T-cell (primary cell): ENCODE data around the gene CCDC27. TPM values are rescaled to one million over a fixed set of nuclear protein-coding genes. Genes with fewer than 3 reads are reported as not detected.

Experiments used
- ATAC-seq, 4 experiments: fragments of 200-7000 bp in 3 of 4; fragments of 150-1000 bp in 1 of 4; cut with Tn5 transposase; replicated peaks in 1 of 4; 1 replicate in 3 of 4; 2 replicates in 1 of 4; pipeline ENCODE4 v1.10.0; 2021; ENCODE audit warnings: moderate library complexity in 3 of 4, mild to moderate bottlenecking in 2 of 4, moderate number of reproducible peaks in 1 of 4
- CTCF ChIA-PET, 2 donors: fragments of 300-600 bp; sonication (Branson Sonifier 250); formaldehyde crosslinking; loops; one replicate each; lab custom pipeline; 2022; ENCODE audit warnings: antibody characterized with exemption in 2 of 2; lab: Charles Lee
- POLR2A ChIA-PET, 2 donors: fragments of 300-600 bp; sonication (Branson Sonifier 250); formaldehyde crosslinking; loops; one replicate each; lab custom pipeline; 2022; ENCODE audit warnings: antibody characterized with exemption in 2 of 2; lab: Charles Lee
- DNase-seq, 35 experiments: peaks; one replicate each; pipeline versions ENCODE4 v3.0.0 to v3.0.0-alpha.2; 2013 to 2023
- H3K27ac ChIP-seq: one replicate; pipeline ENCODE4 v1.5.1; 2013; ENCODE audit warnings: low read length
- H3K27me3 ChIP-seq, 2 experiments: replicated peaks in 1 of 2; 1 replicate in 1 of 2; 2 replicates in 1 of 2; pipeline versions ENCODE4 v1.6.1 to v1.7.0; 2013; ENCODE audit warnings: low read length in 1 of 2, mixed read lengths in 1 of 2; ENCODE audit not compliant: control insufficient read depth in 2 of 2, insufficient read depth in 2 of 2; ENCODE audit errors: extremely low read depth in 1 of 2
- H3K36me3 ChIP-seq, 2 donors: 1 replicate in 1 of 2; 2 replicates in 1 of 2; pipeline versions ENCODE4 v1.6.1 to v1.7.0; 2013; ENCODE audit warnings: low read length in 1 of 2; ENCODE audit not compliant: control insufficient read depth in 2 of 2, insufficient read depth in 1 of 2; ENCODE audit errors: extremely low read depth in 1 of 2
- H3K4me1 ChIP-seq, 2 experiments: 1 replicate in 1 of 2; 2 replicates in 1 of 2; pipeline versions ENCODE4 v1.6.1 to v1.7.0; 2013; ENCODE audit warnings: low read length in 2 of 2, mixed read lengths in 1 of 2; ENCODE audit not compliant: insufficient read depth in 2 of 2, control insufficient read depth in 1 of 2; ENCODE audit errors: extremely low read depth in 1 of 2
- H3K4me3 ChIP-seq, 2 donors: 1 replicate in 1 of 2; 2 replicates in 1 of 2; pipeline versions ENCODE4 v1.5.1 to v1.7.0; 2013; ENCODE audit warnings: mild to moderate bottlenecking in 2 of 2, low read length in 1 of 2, moderate library complexity in 1 of 2; ENCODE audit not compliant: control insufficient read depth in 1 of 2; ENCODE audit errors: extremely low read depth in 1 of 2
- H3K9me3 ChIP-seq: 2 replicates; pipeline ENCODE4 v1.7.0; 2013
- H3K27ac Mint-ChIP-seq, 2 donors: one replicate each; pipeline ENCODE4 v1.8.0; 2020 to 2021; ENCODE audit warnings: mild to moderate bottlenecking in 2 of 2, mixed read lengths in 2 of 2
- H3K27me3 Mint-ChIP-seq, 2 donors: one replicate each; pipeline ENCODE4 v1.8.0; 2021 to 2022; ENCODE audit warnings: mixed read lengths in 2 of 2
- H3K36me3 Mint-ChIP-seq: one replicate; pipeline ENCODE4 v1.8.0; 2021; ENCODE audit warnings: mixed read lengths
- H3K4me1 Mint-ChIP-seq, 3 donors: one replicate each; pipeline ENCODE4 v1.8.0; 2020 to 2022; ENCODE audit warnings: mixed read lengths in 3 of 3, mild to moderate bottlenecking in 1 of 3
- H3K4me3 Mint-ChIP-seq, 3 donors: one replicate each; pipeline ENCODE4 v1.8.0; 2020 to 2022; ENCODE audit warnings: mild to moderate bottlenecking in 3 of 3, mixed read lengths in 3 of 3, moderate library complexity in 3 of 3
- H3K9me3 Mint-ChIP-seq, 3 donors: one replicate each; pipeline ENCODE4 v1.8.0; 2020 to 2022; ENCODE audit warnings: mixed read lengths in 3 of 3
- WGBS: methylation state at CpG from one replicate; pipeline ENCODE4 v1.1.5; 2013; ENCODE audit warnings: missing lambda C conversion rate; ENCODE audit not compliant: insufficient coverage; 5-methylcytosine and 5-hydroxymethylcytosine counted together
- total RNA-seq, 35 experiments: library from RNA in 6 of 35; stranded (reverse) in 6 of 35; fragments of 120-200 nt in 1 of 35; gene quantifications; one replicate each; pipeline versions ENCODE4 v1.2.1 to v1.2.4 and lab custom pipeline; 2013 to 2026

The CCDC27 gene
- total RNA-seq, 5 donors from 2014 or later (not counting 1 experiment from before 2014, with no cell fraction given), result not detected

- ChIA-PET CTCF (no interaction called here), POLR2A (no interaction called here)
- Histone ChIP-seq H3K4me1 (peaks cover 2 to 19% of the 10 kb centered on the region in 2 experiments), H3K4me3 (no peak overlapping the region), H3K36me3 (no peaks in the 10 kb centered on the region), H3K9me3 (no peaks in the 10 kb centered on the region), H3K27me3 (peaks cover 0 to 31% of the 10 kb centered on the region in 2 experiments), H3K27ac (no peak overlapping the region)
- no peaks in the 10 kb centered on the region for H3K9me3 Mint-ChIP-seq
- no peaks in the 10 kb centered on the region for H3K36me3 Mint-ChIP-seq
- WGBS, result 75% methylated on average over 2 of the region's 6 CpGs
- H3K4me1 Mint-ChIP-seq, result peaks cover 17 to 19% (median 18%) of the 10 kb centered on the region in 3 donors
- H3K4me3 Mint-ChIP-seq, result no peak overlapping the region
- ATAC-seq (no peak), DNase-seq (no peak)
- H3K27me3 Mint-ChIP-seq, result peaks cover 0 to 7% of the 10 kb centered on the region in 2 donors
- H3K27ac Mint-ChIP-seq, result no peak overlapping the region
Measured at GRCh38 chr1:3750741-3751140, 1.5 kb upstream of the CCDC27 start.

DNA sequence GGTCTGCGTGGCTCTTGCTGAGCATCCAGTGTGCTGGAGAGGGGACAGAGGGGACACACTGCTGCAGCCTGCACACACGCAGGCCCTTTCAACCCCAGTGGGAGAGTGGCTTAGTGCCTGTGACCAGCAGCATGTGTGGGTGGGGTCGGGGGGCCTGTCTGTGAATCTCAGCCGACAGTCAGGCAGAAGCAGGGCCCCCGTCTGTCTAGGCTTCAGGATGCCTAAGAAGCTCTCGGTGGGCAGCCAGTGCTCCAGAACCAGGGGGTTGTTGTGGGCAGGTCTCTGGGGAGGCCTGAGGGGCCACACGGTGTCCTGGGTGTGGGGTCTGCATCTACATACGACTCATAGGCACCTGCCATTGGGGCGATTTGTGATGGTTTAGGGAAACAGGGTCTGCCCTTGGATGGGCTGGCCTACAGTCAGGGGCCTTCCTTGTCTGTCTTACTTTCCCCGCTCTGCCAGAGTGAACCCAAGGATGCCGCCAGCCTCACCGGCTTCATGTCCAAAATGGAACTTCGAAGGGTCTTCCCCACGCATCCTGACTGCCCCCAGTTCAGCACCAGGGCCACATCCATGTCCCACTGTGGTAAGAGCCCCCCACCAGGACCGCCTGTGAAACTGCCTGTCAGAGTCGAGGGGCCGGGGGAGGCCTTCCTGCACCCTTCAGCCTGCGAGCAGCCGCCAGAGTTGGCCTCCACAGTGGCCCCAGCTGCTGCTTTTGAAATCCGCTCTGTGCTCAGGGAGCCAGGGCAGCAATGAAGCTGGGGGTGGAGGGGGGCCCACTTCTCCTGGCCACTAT, 1.6 kb downstream of the CCDC27 start:
- H3K4me3 Mint-ChIP-seq, result no peak overlapping the region
- no peaks in the 10 kb centered on the region for H3K36me3 Mint-ChIP-seq
- H3K27ac ChIP-seq, result no peak overlapping the region
- DNase-seq (no peak), ATAC-seq (no peak)
- H3K27me3 Mint-ChIP-seq, result peaks cover 0 to 14% of the 10 kb centered on the region in 2 donors
- ChIA-PET CTCF (interaction anchor here in 1 of 2 donors (0.7 kb wide), 1 partner anchor 32 kb away, joined by 12 read pairs; no protein-coding TSS in a partner anchor), POLR2A (no interaction called here)
- 87% methylated on average over 18 of the region's 20 CpGs for WGBS
- peaks cover 0 to 49% of the 10 kb centered on the region in 2 experiments for H3K27me3 ChIP-seq
- no peak overlapping the region for H3K4me3 ChIP-seq
- no peaks in the 10 kb centered on the region for H3K4me1 ChIP-seq
- no peaks in the 10 kb centered on the region for H3K9me3 Mint-ChIP-seq
- no peak overlapping the region for H3K27ac Mint-ChIP-seq
- no peaks in the 10 kb centered on the region for H3K36me3 ChIP-seq
- H3K4me1 Mint-ChIP-seq, result no peaks in the 10 kb centered on the region
- no peaks in the 10 kb centered on the region for H3K9me3 ChIP-seq

DNA sequence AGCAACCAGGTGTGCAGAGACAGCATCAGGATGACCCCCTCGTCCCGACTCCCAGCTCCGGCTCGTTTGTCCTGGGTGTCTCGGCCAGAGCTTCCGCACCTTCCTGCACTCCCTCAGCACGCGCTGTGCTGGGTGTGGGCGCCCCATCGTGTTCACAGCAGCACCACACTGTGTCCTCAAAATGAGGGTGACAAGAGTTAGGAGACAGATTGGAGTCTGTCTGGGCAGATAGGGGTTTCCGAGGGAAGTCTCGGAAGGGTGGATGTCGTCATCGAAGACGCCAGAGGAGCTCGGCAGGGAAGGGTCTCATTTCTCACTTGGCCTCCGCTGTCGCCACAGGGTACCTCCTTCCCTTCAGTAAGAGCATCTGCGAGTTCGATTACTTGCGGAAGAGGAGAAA, 4.1 kb downstream of the CCDC27 start:
- H3K27ac Mint-ChIP-seq, result no peak overlapping the region
- DNase-seq (no peak), ATAC-seq (no peak)
- 78% methylated on average over 21 of the region's 21 CpGs for WGBS
- Histone ChIP-seq H3K4me1 (no peaks in the 10 kb centered on the region), H3K27me3 (peaks cover 0 to 63% of the 10 kb centered on the region in 2 experiments), H3K27ac (no peak overlapping the region), H3K36me3 (no peaks in the 10 kb centered on the region), H3K9me3 (no peaks in the 10 kb centered on the region), H3K4me3 (no peak overlapping the region)
- ChIA-PET POLR2A (interaction anchor here in 1 of 2 donors (0.6 kb wide), 1 partner anchor 272 kb away, joined by 4 read pairs; no protein-coding TSS in a partner anchor), CTCF (interaction anchor here in 1 of 2 donors (0.6 kb wide), 1 partner anchor 272 kb away, joined by 3 read pairs; no protein-coding TSS in a partner anchor)
- H3K4me1 Mint-ChIP-seq, result no peaks in the 10 kb centered on the region
- no peak overlapping the region for H3K4me3 Mint-ChIP-seq
- peaks cover 0 to 5% (median 4%) of the 10 kb centered on the region in 3 donors for H3K9me3 Mint-ChIP-seq
- peaks cover 22 to 33% of the 10 kb centered on the region in 2 donors for H3K27me3 Mint-ChIP-seq
- no peaks in the 10 kb centered on the region for H3K36me3 Mint-ChIP-seq

GRCh38 chr1:3759164-3759563, 6.9 kb downstream of the CCDC27 start:
- H3K9me3 ChIP-seq, result no peaks in the 10 kb centered on the region
- peaks cover 0 to 5% (median 4%) of the 10 kb centered on the region in 3 donors for H3K9me3 Mint-ChIP-seq
- ATAC-seq (no peak), DNase-seq (no peak)
- H3K4me1 ChIP-seq, result no peaks in the 10 kb centered on the region
- no peak overlapping the region for H3K27ac Mint-ChIP-seq
- H3K4me3 Mint-ChIP-seq, result no peak overlapping the region
- H3K36me3 ChIP-seq, result no peaks in the 10 kb centered on the region
- no peaks in the 10 kb centered on the region for H3K36me3 Mint-ChIP-seq
- peaks cover 0 to 65% of the 10 kb centered on the region in 2 experiments for H3K27me3 ChIP-seq
- no CpG with 5 or more reads among the region's 6 CpGs for WGBS
- ChIA-PET CTCF (interaction anchor here in 1 of 2 donors (0.8 kb wide), 1 partner anchor 145 kb away, joined by 3 read pairs; no protein-coding TSS in a partner anchor), POLR2A (interaction anchor here in 1 of 2 donors (0.8 kb wide), 1 partner anchor 10 kb away, joined by 3 read pairs; no protein-coding TSS in a partner anchor)
- no peaks in the 10 kb centered on the region for H3K4me1 Mint-ChIP-seq
- peaks cover 23 to 34% of the 10 kb centered on the region in 2 donors for H3K27me3 Mint-ChIP-seq
- no peak overlapping the region for H3K27ac ChIP-seq
- no peak overlapping the region for H3K4me3 ChIP-seq

- peaks cover 0 to 62% of the 10 kb centered on the region in 2 experiments for H3K27me3 ChIP-seq
- H3K4me1 Mint-ChIP-seq, result no peaks in the 10 kb centered on the region
- no peaks in the 10 kb centered on the region for H3K36me3 ChIP-seq
- POLR2A ChIA-PET, result no interaction called here
- H3K4me3 Mint-ChIP-seq, result no peak overlapping the region
- WGBS, result 50% methylated on average over 2 of the region's 6 CpGs
- H3K27me3 Mint-ChIP-seq, result peaks cover 23 to 34% of the 10 kb centered on the region in 2 donors
- no peak overlapping the region for H3K27ac ChIP-seq
- H3K9me3 ChIP-seq, result no peaks in the 10 kb centered on the region
- no peaks in the 10 kb centered on the region for H3K4me1 ChIP-seq
- H3K9me3 Mint-ChIP-seq, result peaks cover 0 to 5% (median 4%) of the 10 kb centered on the region in 3 donors
- ATAC-seq (no peak), DNase-seq (no peak)
- no peak overlapping the region for H3K4me3 ChIP-seq
- H3K36me3 Mint-ChIP-seq, result no peaks in the 10 kb centered on the region
- H3K27ac Mint-ChIP-seq, result no peak overlapping the region
- CTCF ChIA-PET, result no interaction called here
Measured at GRCh38 chr1:3759796-3760195, 7.5 kb downstream of the CCDC27 start.

GRCh38 chr1:3761296-3762010, 9.2 kb downstream of the CCDC27 start:
- peaks cover 0 to 5% (median 4%) of the 10 kb centered on the region in 3 donors for H3K9me3 Mint-ChIP-seq
- H3K27ac Mint-ChIP-seq, result no peak overlapping the region

More at GRCh38 chr1:3761296-3762010, 9.2 kb downstream of the CCDC27 start:
- Histone ChIP-seq H3K9me3 (no peaks in the 10 kb centered on the region), H3K4me1 (no peaks in the 10 kb centered on the region), H3K27ac (no peak overlapping the region), H3K36me3 (no peaks in the 10 kb centered on the region), H3K27me3 (peaks cover 0 to 52% of the 10 kb centered on the region in 2 experiments), H3K4me3 (no peak overlapping the region)
- H3K4me1 Mint-ChIP-seq, result no peaks in the 10 kb centered on the region
- DNase-seq, result no peak
- WGBS, result 83% methylated on average over 13 of the region's 17 CpGs
- H3K4me3 Mint-ChIP-seq, result no peak overlapping the region
- POLR2A ChIA-PET, result no interaction called here
- H3K36me3 Mint-ChIP-seq, result no peaks in the 10 kb centered on the region
- H3K27me3 Mint-ChIP-seq, result peaks cover 23 to 31% of the 10 kb centered on the region in 2 donors
- CTCF ChIA-PET, result no interaction called here
- no peak for ATAC-seq
